ENCODE results near the gene ROR2.

Gene ROR2

DNA sequence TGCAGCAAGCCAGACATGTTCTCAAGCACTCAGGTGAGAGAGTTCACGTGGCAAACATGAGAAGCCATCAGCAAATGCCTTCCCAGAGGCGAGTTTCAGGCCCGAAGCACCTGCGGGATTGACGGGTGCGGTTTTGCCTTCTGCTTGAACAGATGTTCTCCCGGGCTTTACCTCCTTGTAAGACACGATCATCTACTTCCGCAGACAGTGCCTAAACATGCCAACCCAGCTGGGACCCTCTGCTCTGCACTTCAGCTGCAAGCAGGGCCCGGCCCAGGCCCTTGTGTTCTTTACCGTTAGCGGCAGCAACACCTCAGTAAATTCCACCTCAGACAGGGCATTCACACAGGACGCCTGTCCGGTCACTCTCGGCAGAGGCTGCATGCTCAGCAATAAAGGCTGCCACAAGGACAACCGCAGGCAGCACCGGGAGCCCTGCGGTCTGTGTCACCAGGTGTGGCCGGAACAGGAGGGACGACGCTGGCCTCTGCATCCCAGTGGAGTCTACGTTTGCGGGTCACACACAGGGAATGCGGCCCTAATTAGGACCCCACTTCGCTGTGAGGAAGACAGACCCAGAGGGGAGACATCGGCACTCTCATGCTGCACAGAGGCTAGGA, 139.6 kb downstream of the ROR2 start:
- Histone ChIP-seq H3K4me1 (ENCODE audit: insufficient read depth, low read length, poor library complexity, severe bottlenecking) (no peaks in the 10 kb centered on the region), H3K4me3 (ENCODE audit: low read length, poor library complexity, severe bottlenecking) (no peak overlapping the region), H3K9ac (ENCODE audit: low read depth, low read length, poor library complexity, severe bottlenecking) (no peak overlapping the region), H3K4me2 (ENCODE audit: low read depth, low read length, poor library complexity, severe bottlenecking) (no peak overlapping the region), H3K79me2 (ENCODE audit: insufficient read depth, low read length) (no peaks in the 10 kb centered on the region), H3K27me3 (ENCODE audit: insufficient read depth, low read length, poor library complexity, severe bottlenecking) (no peaks in the 10 kb centered on the region), H3K9me2 (replicated peaks; ENCODE audit: low read depth, low read length) (no peaks in the 10 kb centered on the region), H3K9me3 (ENCODE audit: insufficient read depth, low read depth, low read length) (no peaks in the 10 kb centered on the region), H3K36me3 (ENCODE audit: insufficient read depth, low read length) (no peaks in the 10 kb centered on the region), H4K20me1 (ENCODE audit: insufficient read depth, low read length, poor library complexity, severe bottlenecking) (no peaks in the 10 kb centered on the region), H2AFZ (ENCODE audit: low read length) (no peak overlapping the region), H3F3A (ENCODE audit: low read depth) (no peaks in the 10 kb centered on the region)
- TF ChIP-seq, protein P1, sequence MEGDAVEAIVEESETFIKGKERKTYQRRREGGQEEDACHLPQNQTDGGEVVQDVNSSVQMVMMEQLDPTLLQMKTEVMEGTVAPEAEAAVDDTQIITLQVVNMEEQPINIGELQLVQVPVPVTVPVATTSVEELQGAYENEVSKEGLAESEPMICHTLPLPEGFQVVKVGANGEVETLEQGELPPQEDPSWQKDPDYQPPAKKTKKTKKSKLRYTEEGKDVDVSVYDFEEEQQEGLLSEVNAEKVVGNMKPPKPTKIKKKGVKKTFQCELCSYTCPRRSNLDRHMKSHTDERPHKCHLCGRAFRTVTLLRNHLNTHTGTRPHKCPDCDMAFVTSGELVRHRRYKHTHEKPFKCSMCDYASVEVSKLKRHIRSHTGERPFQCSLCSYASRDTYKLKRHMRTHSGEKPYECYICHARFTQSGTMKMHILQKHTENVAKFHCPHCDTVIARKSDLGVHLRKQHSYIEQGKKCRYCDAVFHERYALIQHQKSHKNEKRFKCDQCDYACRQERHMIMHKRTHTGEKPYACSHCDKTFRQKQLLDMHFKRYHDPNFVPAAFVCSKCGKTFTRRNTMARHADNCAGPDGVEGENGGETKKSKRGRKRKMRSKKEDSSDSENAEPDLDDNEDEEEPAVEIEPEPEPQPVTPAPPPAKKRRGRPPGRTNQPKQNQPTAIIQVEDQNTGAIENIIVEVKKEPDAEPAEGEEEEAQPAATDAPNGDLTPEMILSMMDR (conservative IDR thresholded peaks at IDR 0.05; ENCODE audit: low read length) = no peak
- TF ChIP-seq EZH2phosphoT487 (IDR thresholded peaks at IDR 0.05; ENCODE audit: borderline replicate concordance) = no peak

DNA sequence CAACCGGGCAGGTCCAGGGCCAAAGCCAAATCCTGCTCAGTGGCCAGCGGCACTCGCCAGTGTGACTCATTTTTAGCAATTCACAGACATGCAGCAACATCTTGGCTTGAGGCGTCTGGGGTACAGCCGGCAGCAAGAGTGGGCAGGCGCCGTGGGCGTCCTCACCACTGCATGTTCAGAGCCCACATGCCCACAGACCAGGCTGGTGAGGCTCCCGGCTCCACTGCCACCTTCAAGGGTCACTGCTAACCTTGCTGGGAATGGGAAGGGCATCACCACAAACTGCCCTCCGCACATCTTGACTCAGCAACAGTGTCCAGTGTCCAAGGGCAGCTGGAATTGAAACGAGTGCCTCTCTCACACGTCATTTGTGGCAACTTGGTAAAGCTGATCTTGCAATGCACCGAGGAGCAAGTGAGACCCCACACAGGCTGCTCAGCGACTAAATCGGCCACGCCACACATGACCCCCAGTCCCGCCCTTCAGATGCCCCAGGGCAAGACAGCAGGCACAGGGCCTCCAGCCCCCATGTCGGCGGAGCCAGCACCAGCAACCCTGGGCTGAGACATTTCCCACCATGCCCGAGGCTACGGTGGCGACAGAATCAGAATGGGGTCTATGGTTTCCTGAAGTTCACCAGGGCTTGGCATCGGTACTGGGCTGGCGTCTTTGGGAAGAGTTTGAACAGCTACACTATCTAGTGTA, 140.3 kb downstream of the ROR2 start:
- Histone ChIP-seq H3K4me2 (ENCODE audit: low read depth, low read length, poor library complexity, severe bottlenecking) (no peak overlapping the region), H3K79me2 (ENCODE audit: insufficient read depth, low read length) (no peaks in the 10 kb centered on the region), H3K4me1 (ENCODE audit: insufficient read depth, low read length, poor library complexity, severe bottlenecking) (no peaks in the 10 kb centered on the region), H3K9ac (ENCODE audit: low read depth, low read length, poor library complexity, severe bottlenecking) (no peak overlapping the region), H3K27me3 (ENCODE audit: insufficient read depth, low read length, poor library complexity, severe bottlenecking) (no peaks in the 10 kb centered on the region), H3K36me3 (ENCODE audit: insufficient read depth, low read length) (no peaks in the 10 kb centered on the region), H2AFZ (ENCODE audit: low read length) (no peak overlapping the region), H3F3A (ENCODE audit: low read depth) (no peaks in the 10 kb centered on the region), H4K20me1 (ENCODE audit: insufficient read depth, low read length, poor library complexity, severe bottlenecking) (no peaks in the 10 kb centered on the region), H3K9me2 (replicated peaks; ENCODE audit: low read depth, low read length) (no peaks in the 10 kb centered on the region), H3K4me3 (ENCODE audit: low read length, poor library complexity, severe bottlenecking) (no peak overlapping the region), H3K9me3 (ENCODE audit: insufficient read depth, low read depth, low read length) (no peaks in the 10 kb centered on the region)
- TF ChIP-seq, protein P1 (conservative IDR thresholded peaks at IDR 0.05; ENCODE audit: low read length) = no peak
- TF ChIP-seq EZH2phosphoT487 (IDR thresholded peaks at IDR 0.05; ENCODE audit: borderline replicate concordance) = no peak

DNA sequence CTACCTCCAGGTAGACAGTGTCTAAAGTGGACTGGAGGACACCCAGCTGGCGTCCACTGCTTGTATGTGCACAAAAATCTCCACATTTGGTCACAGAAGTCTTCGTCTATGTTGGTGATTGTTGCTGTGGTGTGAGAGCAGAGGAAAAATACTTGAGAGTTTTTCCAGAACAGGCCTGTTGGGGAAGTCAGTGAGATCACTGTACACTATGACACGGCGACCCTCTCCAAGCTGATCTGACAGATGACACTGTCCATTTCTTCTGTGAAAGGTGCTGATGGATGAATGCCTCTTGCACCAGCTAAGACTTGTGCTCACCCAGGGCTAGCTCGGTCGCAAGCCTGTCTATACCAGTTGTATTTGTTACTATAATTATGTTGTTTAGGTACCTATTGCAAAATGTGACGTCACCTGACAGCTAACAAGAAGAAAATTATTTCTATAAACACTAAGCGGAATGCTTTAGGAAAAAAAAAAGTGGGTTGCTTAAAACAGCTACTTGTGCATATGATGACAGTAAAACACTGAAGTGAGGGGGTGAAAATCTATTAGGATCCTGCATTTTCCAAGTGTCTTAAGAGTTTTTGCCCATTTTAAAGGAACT, 142.3 kb downstream of the ROR2 start:
- Histone ChIP-seq H3K9ac (ENCODE audit: low read depth, low read length, poor library complexity, severe bottlenecking) (no peak overlapping the region), H4K20me1 (ENCODE audit: insufficient read depth, low read length, poor library complexity, severe bottlenecking) (no peaks in the 10 kb centered on the region), H3K4me1 (ENCODE audit: insufficient read depth, low read length, poor library complexity, severe bottlenecking) (no peaks in the 10 kb centered on the region), H2AFZ (ENCODE audit: low read length) (no peak overlapping the region), H3K79me2 (ENCODE audit: insufficient read depth, low read length) (no peaks in the 10 kb centered on the region), H3K9me3 (ENCODE audit: insufficient read depth, low read depth, low read length) (no peaks in the 10 kb centered on the region), H3K36me3 (ENCODE audit: insufficient read depth, low read length) (no peaks in the 10 kb centered on the region), H3K4me3 (ENCODE audit: low read length, poor library complexity, severe bottlenecking) (no peak overlapping the region), H3K27me3 (ENCODE audit: insufficient read depth, low read length, poor library complexity, severe bottlenecking) (no peaks in the 10 kb centered on the region), H3K9me2 (replicated peaks; ENCODE audit: low read depth, low read length) (no peaks in the 10 kb centered on the region), H3K4me2 (ENCODE audit: low read depth, low read length, poor library complexity, severe bottlenecking) (no peak overlapping the region), H3F3A (ENCODE audit: low read depth) (no peaks in the 10 kb centered on the region)
- no peak for TF ChIP-seq EZH2phosphoT487 (IDR thresholded peaks at IDR 0.05; ENCODE audit: borderline replicate concordance)
- TF ChIP-seq, protein P1 (conservative IDR thresholded peaks at IDR 0.05; ENCODE audit: low read length) = no peak
